MG63 (cell line): ENCODE results near the gene PPM1M. TPM values are rescaled to one million over a fixed set of nuclear protein-coding genes. Genes with fewer than 3 reads are reported as not detected.

ENCODE experiments used
- DNase-seq: peaks from one replicate; pipeline ENCODE4 v3.0.0-alpha.2; 2020
- H3K27me3 ChIP-seq: fragments of 250-450 bp; sonication (Bioruptor Pico); 2 replicates; pipeline ENCODE4 v1.5.1; 2020; ENCODE audit warnings: mild to moderate bottlenecking, moderate library complexity
- H3K36me3 ChIP-seq: fragments of 250-450 bp; sonication (Bioruptor Pico); 2 replicates; pipeline ENCODE4 v1.5.1; 2020; ENCODE audit warnings: mild to moderate bottlenecking, moderate library complexity
- H3K4me3 ChIP-seq: fragments of 250-450 bp; sonication (Bioruptor Pico); 2 replicates; pipeline ENCODE4 v1.5.1; 2020; ENCODE audit warnings: mild to moderate bottlenecking, moderate library complexity
- H3K9me3 ChIP-seq: fragments of 250-450 bp; sonication (Bioruptor Pico); 2 replicates; pipeline ENCODE4 v1.5.1; 2020; ENCODE audit warnings: mild to moderate bottlenecking, moderate library complexity
- total RNA-seq: library from RNA; depleted of rRNA; stranded (reverse); fragments of >200 nt; shearing (Covaris generic); gene quantifications from 2 replicates; pipeline ENCODE4 v1.2.3, GENCODE V29; 2014; ENCODE audit warnings: low replicate concordance

The PPM1M gene
- total RNA-seq, 1 experiment from 2014 or later: 16.2 TPM

- Histone ChIP-seq H3K27me3 (no peaks in the 10 kb centered on the region), H3K9me3 (no peaks in the 10 kb centered on the region; the same call in 1 of the 2 replicates), H3K36me3 (peaks cover 29% of the 10 kb centered on the region), H3K4me3 (no peak overlapping the region)
- no peak for DNase-seq
Measured at GRCh38 chr3:52210550-52211046, 35.0 kb upstream of the PPM1M start.

- Histone ChIP-seq H3K4me3 (no peak overlapping the region), H3K27me3 (no peaks in the 10 kb centered on the region), H3K9me3 (no peaks in the 10 kb centered on the region; the same call in 1 of the 2 replicates), H3K36me3 (peaks cover 21% of the 10 kb centered on the region)
- DNase-seq: no peak
Measured at GRCh38 chr3:52211268-52211891, 34.2 kb upstream of the PPM1M start.

GRCh38 chr3:52213005-52213404, 32.6 kb upstream of the PPM1M start:
- Histone ChIP-seq H3K4me3 (no peak overlapping the region), H3K9me3 (no peaks in the 10 kb centered on the region), H3K27me3 (no peaks in the 10 kb centered on the region), H3K36me3 (peaks cover 13% of the 10 kb centered on the region)
- DNase-seq: no peak

- Histone ChIP-seq H3K4me3 (no peak overlapping the region), H3K27me3 (no peaks in the 10 kb centered on the region), H3K9me3 (no peaks in the 10 kb centered on the region), H3K36me3 (peaks cover 9% of the 10 kb centered on the region)
- DNase-seq: no peak
Measured at GRCh38 chr3:52213901-52214300, 31.7 kb upstream of the PPM1M start.

GRCh38 chr3:52215351-52215750, 30.2 kb upstream of the PPM1M start:
- Histone ChIP-seq H3K27me3 (no peaks in the 10 kb centered on the region), H3K4me3 (no peak overlapping the region), H3K9me3 (no peaks in the 10 kb centered on the region), H3K36me3 (peaks cover 2% of the 10 kb centered on the region; the same call in 1 of the 2 replicates)
- DNase-seq: no peak

GRCh38 chr3:52216585-52217408, 28.8 kb upstream of the PPM1M start:
- Histone ChIP-seq H3K9me3 (no peaks in the 10 kb centered on the region), H3K36me3 (peaks cover 2% of the 10 kb centered on the region; the same call in 1 of the 2 replicates), H3K4me3 (no peak overlapping the region), H3K27me3 (no peaks in the 10 kb centered on the region)
- peak; percentile 79 for DNase-seq

- no peaks in the 10 kb centered on the region for H3K9me3 ChIP-seq
- H3K36me3 ChIP-seq: peaks cover 2% of the 10 kb centered on the region; the same call in 1 of the 2 replicates
- H3K27me3 ChIP-seq: no peaks in the 10 kb centered on the region
- H3K4me3 ChIP-seq: no peak overlapping the region
- no peak for DNase-seq
Measured at GRCh38 chr3:52217409-52217805, 28.2 kb upstream of the PPM1M start.

- H3K36me3 ChIP-seq: no peaks in the 10 kb centered on the region; the same call in 1 of the 2 replicates
- DNase-seq: no peak
- no peaks in the 10 kb centered on the region for H3K27me3 ChIP-seq
- H3K4me3 ChIP-seq: no peak overlapping the region
- no peaks in the 10 kb centered on the region for H3K9me3 ChIP-seq
Measured at GRCh38 chr3:52218026-52218425, 27.5 kb upstream of the PPM1M start.

GRCh38 chr3:52218454-52218853, 27.1 kb upstream of the PPM1M start:
- no peaks in the 10 kb centered on the region for H3K36me3 ChIP-seq
- no peak for DNase-seq
- H3K4me3 ChIP-seq: no peak overlapping the region
- no peaks in the 10 kb centered on the region for H3K27me3 ChIP-seq
- no peaks in the 10 kb centered on the region for H3K9me3 ChIP-seq

GRCh38 chr3:52218937-52219650, 26.5 kb upstream of the PPM1M start:
- Histone ChIP-seq H3K27me3 (no peaks in the 10 kb centered on the region), H3K36me3 (no peaks in the 10 kb centered on the region), H3K4me3 (no peak overlapping the region), H3K9me3 (no peaks in the 10 kb centered on the region)
- DNase-seq: no peak

- peak; percentile 68 for DNase-seq
- no peak overlapping the region for H3K4me3 ChIP-seq
Measured at GRCh38 chr3:52220380-52221026, 25.1 kb upstream of the PPM1M start.

GRCh38 chr3:52221141-52221562, 24.4 kb upstream of the PPM1M start:
- Histone ChIP-seq H3K27me3 (no peaks in the 10 kb centered on the region), H3K36me3 (no peaks in the 10 kb centered on the region), H3K4me3 (no peak overlapping the region), H3K9me3 (no peaks in the 10 kb centered on the region)
- DNase-seq: no peak

More at GRCh38 chr3:52220380-52221026, 25.1 kb upstream of the PPM1M start:
- Histone ChIP-seq H3K27me3 (no peaks in the 10 kb centered on the region), H3K9me3 (no peaks in the 10 kb centered on the region), H3K36me3 (no peaks in the 10 kb centered on the region)

GRCh38 chr3:52221563-52222318, 23.8 kb upstream of the PPM1M start:
- H3K4me3 ChIP-seq: no peak overlapping the region
- no peaks in the 10 kb centered on the region for H3K27me3 ChIP-seq
- H3K36me3 ChIP-seq: no peaks in the 10 kb centered on the region
- no peaks in the 10 kb centered on the region for H3K9me3 ChIP-seq
- no peak for DNase-seq

GRCh38 chr3:52222319-52223221, 23.0 kb upstream of the PPM1M start:
- no peaks in the 10 kb centered on the region for H3K27me3 ChIP-seq
- H3K9me3 ChIP-seq: no peaks in the 10 kb centered on the region
- H3K4me3 ChIP-seq: no peak overlapping the region
- no peaks in the 10 kb centered on the region for H3K36me3 ChIP-seq
- no peak for DNase-seq
